ENCODE data around the gene SCMH1. TPM values are rescaled to one million over a fixed set of nuclear protein-coding genes. Genes with fewer than 3 reads are reported as not detected.

The SCMH1 gene
- total RNA-seq, 1 experiment from 2014 or later: 16.5 TPM

- Histone ChIP-seq H3K14ac (ENCODE audit: insufficient read depth, low read length) (no peak overlapping the region), H2BK15ac (ENCODE audit: low read depth, low read length) (no peak overlapping the region)
- TF ChIP-seq CTCF (conservative IDR thresholded peaks at IDR 0.05): no peak
These were observed 26.5 kb downstream of the SCMH1 start for GRCh38 chr1:41215623-41216022.

More at GRCh38 chr1:41215623-41216022, 26.5 kb downstream of the SCMH1 start:
- Histone ChIP-seq H4K91ac (ENCODE audit: insufficient read length, low read depth, low read length) (no peak overlapping the region), H2BK120ac (ENCODE audit: low read depth, low read length, poor library complexity, severe bottlenecking) (no peak overlapping the region), H3T11ph (ENCODE audit: low read length) (no peak overlapping the region), H3K23ac (ENCODE audit: insufficient read length, low read depth, low read length) (no peak overlapping the region), H3K23me2 (ENCODE audit: insufficient read length, low read depth, low read length, poor library complexity, severe bottlenecking) (no peaks in the 10 kb centered on the region), H2AK5ac (ENCODE audit: insufficient read length, low read length) (no peak overlapping the region), H3K79me2 (ENCODE audit: insufficient read depth, low read length) (no peaks in the 10 kb centered on the region; the same call in 1 of the 2 replicates), H2AFZ (ENCODE audit: low read length) (no peak overlapping the region), H4K5ac (ENCODE audit: insufficient read length, low read depth, low read length) (no peak overlapping the region), H3K27ac (ENCODE audit: insufficient read length, low read depth, low read length) (no peak overlapping the region), H3K56ac (ENCODE audit: insufficient read length, low read depth, low read length) (no peak overlapping the region), H2BK12ac (ENCODE audit: insufficient read length, low read depth, low read length) (no peak overlapping the region), H3K27me3 (ENCODE audit: insufficient read depth, low read length) (no peaks in the 10 kb centered on the region), H3K9me3 (ENCODE audit: control insufficient read depth, low read depth, low read length) (peaks cover 8% of the 10 kb centered on the region), H3K4ac (ENCODE audit: low read depth, low read length) (no peak overlapping the region), H2BK5ac (ENCODE audit: insufficient read length, low read length) (no peak overlapping the region), H4K8ac (replicated peaks; ENCODE audit: insufficient read length, low read depth, low read length) (no peak overlapping the region), H4K20me1 (ENCODE audit: control insufficient read depth, insufficient read depth, insufficient read length) (no peaks in the 10 kb centered on the region), H3K18ac (ENCODE audit: insufficient read length, low read depth, low read length) (no peak overlapping the region), H2BK20ac (ENCODE audit: low read depth, low read length, poor library complexity, severe bottlenecking) (no peak overlapping the region), H3K9ac (ENCODE audit: extremely low read depth, insufficient read length, low read length) (no peak overlapping the region), H3K4me2 (ENCODE audit: insufficient read depth, insufficient read length, low read length) (no peak overlapping the region), H3K4me1 (ENCODE audit: insufficient read depth, low read length) (no peaks in the 10 kb centered on the region), H3K79me1 (ENCODE audit: insufficient read depth, low read depth, low read length, poor library complexity, severe bottlenecking) (no peaks in the 10 kb centered on the region)
- Mint-ChIP-seq H3K36me3 (ENCODE audit: insufficient read depth in 1 of 3, low read depth in 3 of 3) (peaks cover 25 to 27% (median 25%) of the 10 kb centered on the region in 3 experiments), H3K27me3 (ENCODE audit: low read depth) (no peaks in the 10 kb centered on the region), H3K4me1 (peaks cover 0 to 3% of the 10 kb centered on the region in 2 experiments; a peak in 1 of 4 replicates), H3K4me3 (no peak overlapping the region), H3K9me3 (peaks cover 10 to 30% of the 10 kb centered on the region in 2 experiments), H3K27ac (no peak overlapping the region)
- no peak for DNase-seq

Data from H9 (cell line).